Measurements from ENCODE around the gene SLC22A12.

Gene SLC22A12

DNA sequence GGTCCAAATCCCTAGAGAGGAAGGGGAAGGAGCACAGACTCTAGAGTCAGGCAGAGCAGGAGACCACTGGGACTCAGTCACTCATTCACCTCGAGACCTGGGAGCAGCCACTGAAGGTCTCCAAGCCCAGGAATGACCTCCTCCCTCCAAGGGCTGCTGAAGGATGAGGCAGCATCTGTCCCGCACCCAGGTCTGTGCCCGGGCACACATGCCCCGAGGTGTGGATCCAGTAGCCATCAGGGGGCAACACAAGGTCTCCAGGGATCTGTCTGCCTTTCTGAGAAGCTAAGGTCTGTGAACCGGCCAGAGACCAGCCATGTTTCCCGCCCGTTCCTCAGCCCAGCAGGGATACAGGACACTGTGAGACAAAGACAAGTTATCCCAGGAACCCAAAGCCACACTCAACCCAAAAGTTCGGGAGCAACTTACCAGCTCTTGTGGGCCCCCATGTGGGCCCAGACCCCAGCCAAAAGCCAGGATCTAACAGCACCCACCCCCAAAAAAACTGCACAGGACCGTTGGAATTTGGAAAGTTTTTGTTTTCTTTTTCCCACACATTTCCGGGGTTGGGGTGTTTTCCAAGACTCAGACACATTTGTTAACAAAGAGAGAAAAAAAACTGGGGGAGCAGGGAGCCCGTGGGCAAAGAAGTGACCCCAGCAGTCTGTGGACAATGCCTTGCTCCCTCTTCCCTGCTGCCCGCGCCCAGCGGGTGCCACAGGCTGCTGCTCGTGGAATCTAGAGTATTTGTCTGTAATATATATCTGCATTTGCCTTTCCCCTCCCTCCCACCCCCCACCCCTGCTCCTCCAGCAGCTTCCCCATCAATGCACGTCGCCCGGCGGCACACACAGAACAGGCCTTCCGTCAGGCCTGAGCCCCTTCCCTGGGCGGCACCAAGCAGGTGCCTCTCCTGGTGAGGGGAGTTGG is 14.9 kb downstream of the SLC22A12 start:
- no peak for DNase-seq

- no peak for DNase-seq
These were observed 15.9 kb downstream of the SLC22A12 start for GRCh38 chr11:64606796-64607380.

DNA sequence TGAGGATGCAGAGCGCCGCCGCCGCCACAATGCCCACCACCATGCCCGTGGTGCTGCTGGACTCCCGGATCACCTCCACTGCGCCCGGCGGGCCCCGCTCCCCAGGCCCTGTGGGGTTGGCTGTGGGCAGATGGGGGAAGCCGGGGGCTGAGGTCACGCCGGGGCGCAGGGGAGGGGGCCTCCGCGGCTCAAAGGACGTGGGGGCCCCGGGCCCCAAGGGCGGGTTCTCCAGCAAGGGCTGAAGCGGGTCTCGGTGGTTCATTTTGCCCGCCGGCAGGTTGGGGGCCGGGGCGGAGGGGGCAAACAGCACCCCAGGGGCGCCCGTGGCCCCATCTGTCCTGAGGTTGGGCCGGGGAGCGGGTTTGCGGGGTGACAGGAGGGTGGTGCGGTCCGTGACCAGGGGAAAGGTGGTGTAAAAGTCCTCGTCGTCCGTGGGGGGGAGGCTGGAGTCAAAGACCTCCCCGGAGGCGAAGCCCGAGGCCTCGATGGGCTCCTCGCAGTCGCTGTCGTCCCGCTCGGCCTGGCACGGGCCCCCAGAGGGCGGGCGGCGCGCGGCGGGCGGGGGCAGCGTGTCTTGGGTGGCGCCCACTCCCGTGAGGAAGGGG is 16.5 kb downstream of the SLC22A12 start:
- no peak for DNase-seq

- peak; percentile 54 for DNase-seq
These were observed 17.0 kb downstream of the SLC22A12 start for GRCh38 chr11:64608046-64608445.

- DNase-seq = no peak
These were observed 17.6 kb downstream of the SLC22A12 start for GRCh38 chr11:64608636-64609035.

- DNase-seq = no peak
These were observed 18.5 kb downstream of the SLC22A12 start for GRCh38 chr11:64609436-64610047.

GRCh38 chr11:64610596-64610995 is 19.6 kb downstream of the SLC22A12 start:
- no peak for DNase-seq

- no peak for DNase-seq
These were observed 20.2 kb downstream of the SLC22A12 start for GRCh38 chr11:64611176-64611575.

- DNase-seq = no peak
These were observed 21.0 kb downstream of the SLC22A12 start for GRCh38 chr11:64611869-64612646.

GRCh38 chr11:64613648-64614047 is 22.6 kb downstream of the SLC22A12 start:
- no peak for DNase-seq

- no peak for DNase-seq
These were observed 23.9 kb downstream of the SLC22A12 start for GRCh38 chr11:64614917-64615316.

DNA sequence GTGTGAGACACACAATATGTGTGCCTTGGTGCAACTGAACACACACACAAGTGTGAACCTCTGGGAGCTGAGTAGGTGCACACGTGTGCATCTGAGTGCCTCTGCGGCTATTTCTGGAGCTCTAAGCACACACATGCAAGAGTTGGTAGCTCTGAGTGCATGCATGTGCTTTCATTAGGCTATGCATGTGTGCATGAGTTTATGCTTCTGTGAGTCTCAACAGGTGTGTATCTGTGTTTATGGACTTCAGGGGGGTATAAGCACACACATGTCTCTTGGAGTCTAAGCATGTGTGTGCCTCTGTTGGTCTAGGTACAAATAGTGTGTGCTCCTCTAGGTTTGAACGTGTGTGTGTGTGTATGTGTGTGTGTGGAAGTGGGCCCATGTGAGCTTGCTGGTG is 25.8 kb downstream of the SLC22A12 start:
- no peak for DNase-seq

GRCh38 chr11:64619196-64619595 is 28.2 kb downstream of the SLC22A12 start:
- DNase-seq = no peak

DNA sequence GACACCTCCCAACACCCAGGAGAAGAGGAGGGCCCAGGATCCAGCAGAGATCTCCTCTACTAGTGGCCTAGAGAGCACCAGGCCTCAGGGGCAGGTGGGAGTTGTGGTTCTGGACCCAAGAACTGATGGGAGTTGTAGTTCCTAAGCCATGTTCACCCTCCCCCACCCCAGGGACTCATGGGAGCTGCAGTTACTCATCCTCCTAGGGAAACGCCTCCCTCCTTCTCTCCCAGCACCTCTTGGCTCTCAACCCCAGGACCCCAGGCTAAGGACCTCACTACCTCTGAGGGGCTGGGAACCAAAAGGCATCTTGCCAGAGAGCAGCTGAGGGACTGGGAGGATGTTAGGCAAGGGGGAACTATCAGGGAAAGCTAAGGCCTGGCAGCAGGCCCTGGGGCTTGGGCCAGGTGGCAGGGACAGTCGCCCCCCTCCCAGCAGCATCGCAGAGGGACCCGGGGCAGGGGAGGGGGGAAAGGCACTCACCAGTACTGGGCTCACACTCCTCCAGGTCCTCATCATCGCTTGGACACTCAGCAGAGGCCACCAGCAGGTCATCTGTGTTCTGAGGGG is 28.9 kb downstream of the SLC22A12 start:
- DNase-seq = peak; percentile 88

- peak; percentile 93 for DNase-seq
These were observed 29.5 kb downstream of the SLC22A12 start for GRCh38 chr11:64620381-64620971.

GRCh38 chr11:64621283-64622019 is 30.4 kb downstream of the SLC22A12 start:
- no peak for DNase-seq

DNA sequence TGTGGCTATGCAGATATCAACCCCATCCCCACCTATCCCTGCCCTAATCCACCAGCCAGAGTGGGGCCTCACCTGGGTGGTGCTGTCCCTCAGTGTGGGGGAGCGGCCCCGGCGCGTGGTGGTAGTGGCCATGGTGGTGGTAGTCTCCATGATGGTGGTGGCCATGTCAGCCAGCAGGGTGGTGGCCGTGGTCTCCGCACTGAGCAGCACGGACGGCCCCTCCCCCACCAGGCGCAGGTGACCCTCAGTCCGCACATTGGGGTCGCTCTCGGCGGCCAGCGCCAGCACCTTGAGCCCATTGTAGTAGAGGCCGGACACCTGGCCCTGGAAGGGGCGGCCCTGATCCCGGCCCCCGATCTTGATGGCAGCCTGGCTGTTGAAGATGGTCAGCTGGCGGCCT is 31.7 kb downstream of the SLC22A12 start:
- DNase-seq = no peak

DNA sequence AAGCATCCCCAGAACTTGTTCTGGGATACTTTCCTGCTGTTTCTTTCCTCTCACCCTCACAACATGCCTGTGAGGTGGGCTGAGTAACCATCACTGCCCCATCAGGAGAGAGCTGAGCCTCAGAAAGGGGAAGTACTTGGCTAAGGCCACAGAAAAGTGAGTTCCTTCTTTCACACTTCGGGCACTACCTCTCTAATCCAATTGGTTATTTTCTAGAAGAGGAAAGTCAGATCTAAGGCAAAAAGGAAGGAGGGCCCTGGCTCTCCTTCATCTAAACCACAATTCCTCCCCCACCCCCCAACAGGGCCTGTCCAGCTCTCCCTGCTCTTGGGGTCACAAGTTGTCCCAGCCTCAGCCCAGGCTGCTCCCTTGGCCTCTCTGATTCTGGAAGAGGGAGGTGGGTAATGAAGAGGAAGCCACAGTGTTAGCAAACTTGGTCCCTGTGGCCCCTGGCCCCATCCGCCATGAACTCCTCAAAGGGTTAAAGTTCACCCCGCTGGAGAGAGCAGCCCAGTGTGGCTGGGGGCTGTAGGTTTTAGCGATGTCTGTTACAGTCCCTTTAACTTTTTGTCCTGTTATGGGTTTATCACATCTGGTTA is 34.0 kb downstream of the SLC22A12 start:
- no peak for DNase-seq

- DNase-seq = no peak
These were observed 35.6 kb downstream of the SLC22A12 start for GRCh38 chr11:64626637-64627036.

DNA sequence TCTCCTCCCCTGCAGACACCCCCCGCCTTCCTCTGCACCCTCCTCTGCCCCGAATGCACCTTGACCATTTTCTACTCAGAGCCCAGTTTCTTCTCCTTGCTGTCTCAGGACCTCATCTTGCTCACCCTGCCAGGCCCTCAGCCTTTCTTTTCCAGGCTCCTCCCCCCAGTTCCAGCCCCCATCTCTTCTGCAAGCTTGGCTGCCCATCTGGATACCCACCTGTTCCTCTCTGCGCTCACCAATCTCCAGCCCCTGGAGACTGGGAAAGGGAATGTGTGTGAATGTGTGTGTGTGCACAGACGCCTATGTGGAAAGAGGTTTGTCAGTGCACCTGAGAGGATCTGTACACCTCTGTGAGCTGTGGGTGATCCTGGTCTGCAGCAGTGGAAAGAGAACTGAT is 36.4 kb downstream of the SLC22A12 start:
- peak; percentile 44 for DNase-seq

GRCh38 chr11:64628596-64628995 is 37.6 kb downstream of the SLC22A12 start:
- no peak for DNase-seq

Measured in eye (tissue), 1 donor.